ENCODE data around the gene ANKZF1. TPM values are rescaled to one million over a fixed set of nuclear protein-coding genes. Genes with fewer than 3 reads are reported as not detected.

The ANKZF1 gene
- total RNA-seq: 100 to 1,000 TPM in 1 of 4 donors, 10 to 100 TPM in 3; 38.6 to 252 (median 61.7) TPM

GRCh38 chr2:219229305-219230058 is at the start of gene ANKZF1, which contains the start of gene ATG9A:
Gene ANKZF1, plus strand, starts transcription at chr2:219229806. Its CDS starts 452 bp downstream, at chr2:219230258.
Gene ATG9A, minus strand, starts transcription at chr2:219229636. Its CDS starts 1,612 bp downstream, at chr2:219228024.
- DNase-seq (ENCODE audit: low spot score in 2 of 2): peak; percentile 99
- Histone ChIP-seq H3K27ac (peak within 1 kb of the TSS; percentile 95), H3K9me3 (no peaks in the 10 kb centered on the region), H3K4me3 (peak within 1 kb of the TSS; percentile 89), H3K27me3 (no peaks in the 10 kb centered on the region), H3K4me1 (peaks cover 36% of the 10 kb centered on the region), H3K36me3 (peaks cover 39% of the 10 kb centered on the region)
- TF ChIP-seq POLR2A (IDR thresholded peaks at IDR 0.05) (peak in 1 of 2 donors; percentile 40), EP300 (IDR thresholded peaks at IDR 0.05) (no peak), POLR2AphosphoS5 (IDR thresholded peaks at IDR 0.05) (peak in 2 of 3 donors; percentile 73 to 97), CTCF (IDR thresholded peaks at IDR 0.05) (no peak)
- WGBS: 0% methylated on average over 12 of the region's 80 CpGs

GRCh38 chr2:219180961-219181360 is 48.6 kb upstream of the ANKZF1 start:
- H3K27ac ChIP-seq: no peak overlapping the region
- no peak for TF ChIP-seq CTCF (IDR thresholded peaks at IDR 0.05)
- TF ChIP-seq POLR2AphosphoS5 (IDR thresholded peaks at IDR 0.05): no peak
- no peak for TF ChIP-seq POLR2A (IDR thresholded peaks at IDR 0.05)
- peak in 1 of 2 donors; percentile 47 for DNase-seq (ENCODE audit: low spot score in 2 of 2)
- no peak overlapping the region for H3K4me3 ChIP-seq
- WGBS: 92% methylated on average over 5 of the region's 5 CpGs
- no peaks in the 10 kb centered on the region for H3K9me3 ChIP-seq
- H3K27me3 ChIP-seq: no peaks in the 10 kb centered on the region
- peaks cover 22% of the 10 kb centered on the region for H3K4me1 ChIP-seq
- peaks cover 54% of the 10 kb centered on the region for H3K36me3 ChIP-seq

GRCh38 chr2:219181531-219181930 is 48.1 kb upstream of the ANKZF1 start:
- Histone ChIP-seq H3K27me3 (no peaks in the 10 kb centered on the region), H3K4me1 (peaks cover 18% of the 10 kb centered on the region), H3K36me3 (peaks cover 54% of the 10 kb centered on the region), H3K27ac (no peak overlapping the region), H3K9me3 (no peaks in the 10 kb centered on the region), H3K4me3 (no peak overlapping the region)
- TF ChIP-seq CTCF (IDR thresholded peaks at IDR 0.05) (no peak), EP300 (IDR thresholded peaks at IDR 0.05) (no peak), POLR2A (IDR thresholded peaks at IDR 0.05) (no peak), POLR2AphosphoS5 (IDR thresholded peaks at IDR 0.05) (no peak)
- peak in 1 of 2 donors; percentile 37 for DNase-seq (ENCODE audit: low spot score in 2 of 2)
- WGBS: 98% methylated on average over 6 of the region's 6 CpGs

- Histone ChIP-seq H3K27me3 (no peaks in the 10 kb centered on the region), H3K27ac (no peak overlapping the region), H3K4me1 (peaks cover 18% of the 10 kb centered on the region), H3K9me3 (no peaks in the 10 kb centered on the region), H3K4me3 (no peak overlapping the region), H3K36me3 (peaks cover 54% of the 10 kb centered on the region)
- TF ChIP-seq CTCF (IDR thresholded peaks at IDR 0.05) (no peak), POLR2AphosphoS5 (IDR thresholded peaks at IDR 0.05) (no peak), POLR2A (IDR thresholded peaks at IDR 0.05) (no peak), EP300 (IDR thresholded peaks at IDR 0.05) (no peak)
- WGBS: 73% methylated on average over 7 of the region's 8 CpGs
- DNase-seq (ENCODE audit: low spot score in 2 of 2): peak in 1 of 2 donors; percentile 57
Observed at GRCh38 chr2:219182331-219183150, 47.1 kb upstream of the ANKZF1 start.

All from suprapubic skin (tissue), 4 donors.